ENCODE results near the gene DAB1. TPM values are rescaled to one million over a fixed set of nuclear protein-coding genes. Genes with fewer than 3 reads are reported as not detected.

The DAB1 gene
- total RNA-seq, 1 experiment from 2014 or later: not detected

GRCh38 chr1:57468641-57469523 is 45.0 kb upstream of the DAB1 start:
- Histone ChIP-seq H3K4me2 (ENCODE audit: low read length) (no peak overlapping the region), H3K9ac (ENCODE audit: low read length) (no peak overlapping the region), H3K4me1 (ENCODE audit: control insufficient read depth in 1 of 2, insufficient read depth in 2 of 2, low read length in 2 of 2) (no peaks in the 10 kb centered on the region), H2AFZ (ENCODE audit: low read depth, low read length, poor library complexity, severe bottlenecking) (no peak overlapping the region), H3K79me2 (ENCODE audit: insufficient read depth, low read length) (no peaks in the 10 kb centered on the region), H3K9me3 (ENCODE audit: control insufficient read depth in 1 of 2, insufficient read depth in 1 of 2, low read depth in 1 of 2, low read length in 2 of 2) (no peaks in the 10 kb centered on the region), H3K36me3 (ENCODE audit: control insufficient read depth in 1 of 2, insufficient read depth in 2 of 2, low read length in 2 of 2) (no peaks in the 10 kb centered on the region), H3K4me3 (replicated peaks in 1 of 2; ENCODE audit: low read depth in 1 of 2, low read length in 2 of 2) (no peak overlapping the region), H3K9me2 (ENCODE audit: insufficient read depth) (no peaks in the 10 kb centered on the region), H4K20me1 (ENCODE audit: insufficient read depth) (no peaks in the 10 kb centered on the region), H3K27ac (ENCODE audit: low read depth, low read length) (no peak overlapping the region), H3K27me3 (ENCODE audit: insufficient read depth, low read length) (no peaks in the 10 kb centered on the region)
- RAD21 ChIA-PET (ENCODE audit: low non-redundant PET in 1 of 2, low total read pairs in 2 of 2, uncharacterized antibody in 2 of 2, unreplicated experiment in 2 of 2): no interaction called here
- POLR2A ChIA-PET: no interaction called here
- no peak for DNase-seq (ENCODE audit: low read depth, low spot score)
- TF ChIP-seq ZBTB33 (IDR thresholded peaks at IDR 0.05; ENCODE audit: extremely low read depth, insufficient replicate concordance, low read length): no peak
- no peak for TF ChIP-seq ATF3 (IDR thresholded peaks at IDR 0.05)
- no peak for TF ChIP-seq SRF (IDR thresholded peaks at IDR 0.05; ENCODE audit: low read depth)
- no peak for TF ChIP-seq EZH2phosphoT487 (IDR thresholded peaks at IDR 0.05; ENCODE audit: borderline replicate concordance)
- no peak for TF ChIP-seq JUND (IDR thresholded peaks at IDR 0.05)
- TF ChIP-seq ELF1 (IDR thresholded peaks at IDR 0.05; ENCODE audit: borderline replicate concordance, low read depth): no peak
- TF ChIP-seq POLR2AphosphoS5 (IDR thresholded peaks at IDR 0.05; ENCODE audit: low read depth, low read length): no peak
- no peak for TF ChIP-seq CTCF (IDR thresholded peaks at IDR 0.05 in 2 of 3, conservative IDR thresholded peaks at IDR 0.05 in 1 of 3; ENCODE audit: borderline replicate concordance in 1 of 3, insufficient read depth in 1 of 3, low read depth in 2 of 3, low read length in 2 of 3)
- TF ChIP-seq EZH2 (IDR thresholded peaks at IDR 0.05): no peak
- no peak for TF ChIP-seq RAD21 (IDR thresholded peaks at IDR 0.05; ENCODE audit: low read depth)
- BruUV-seq (replicated peaks): no TSS peak
- CTCF ChIA-PET: no interaction called here
- no peak for ATAC-seq
- intact Hi-C loops (cut with micrococcal nuclease): no loop called here

Measured in HCT116 (cell line).